ENCODE data around the gene ADAMTS2. TPM values are rescaled to one million over a fixed set of nuclear protein-coding genes. Genes with fewer than 3 reads are reported as not detected.

The ADAMTS2 gene
- total and polyA plus RNA-seq, 2 of the 4 experiments (the other 2 are of a cell fraction) = 19.0 to 58.8 TPM

DNA sequence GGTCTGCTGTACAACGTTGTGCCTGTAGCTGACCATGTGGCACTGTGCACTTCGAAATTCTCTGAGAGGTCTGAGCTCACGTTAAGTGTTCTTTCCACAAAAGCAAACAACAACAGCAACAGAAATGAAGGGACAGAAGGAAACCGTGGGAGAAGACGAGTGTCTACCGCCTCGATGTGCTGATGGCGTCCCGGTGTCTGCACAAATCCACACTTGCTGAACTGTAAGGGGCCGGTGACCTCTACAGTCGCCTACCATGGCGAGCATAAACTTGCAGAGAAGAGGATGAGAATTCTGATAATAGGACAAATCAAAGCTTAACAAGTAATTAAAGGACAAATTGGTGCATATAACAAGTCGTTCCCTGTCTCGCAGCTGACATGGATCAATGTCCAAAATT lies 114.0 kb downstream of the ADAMTS2 start:
- Histone ChIP-seq H4K5ac (ENCODE audit: low read depth, low read length) (no peak overlapping the region), H3K79me1 (ENCODE audit: low read depth in 1 of 2, low read length in 2 of 2) (peaks cover 21 to 59% of the 10 kb centered on the region in 2 experiments), H3K4me3 (ENCODE audit: insufficient read depth, low read depth, low read length) (no peak overlapping the region), H3K36me3 (ENCODE audit: control insufficient read depth, insufficient read depth, low read length) (peaks cover 3% of the 10 kb centered on the region; the same call in 1 of the 2 replicates), H3K27ac (ENCODE audit: insufficient read depth, low read length) (no peak overlapping the region), H4K91ac (ENCODE audit: insufficient read depth, low read depth, low read length) (no peak overlapping the region), H3K4me2 (ENCODE audit: low read depth, low read length) (no peak overlapping the region), H3K9ac (ENCODE audit: low read depth, low read length) (no peak overlapping the region), H3K14ac (replicated peaks; ENCODE audit: low read depth, low read length) (no peak overlapping the region), H3K18ac (ENCODE audit: low read depth, low read length) (no peak overlapping the region), H3K56ac (ENCODE audit: extremely low read depth, insufficient read depth, low read length) (no peak overlapping the region), H2AFZ (replicated peaks; ENCODE audit: low read length, poor library complexity) (no peak overlapping the region), H3K9me1 (ENCODE audit: insufficient read depth, low read length) (peaks cover 5% of the 10 kb centered on the region; the same call in 1 of the 2 replicates), H3K4me1 (ENCODE audit: control insufficient read depth, insufficient read depth, low read length) (peaks cover 19% of the 10 kb centered on the region), H2BK15ac (ENCODE audit: low read depth, low read length) (no peak overlapping the region), H3K23ac (ENCODE audit: low read depth, low read length) (no peak overlapping the region), H2BK20ac (ENCODE audit: low read depth, low read length) (no peak overlapping the region), H2AK5ac (ENCODE audit: low read depth, low read length) (no peak overlapping the region), H2AK9ac (replicated peaks; ENCODE audit: low read depth, low read length, poor library complexity) (no peak overlapping the region), H2BK120ac (ENCODE audit: low read depth, low read length) (no peak overlapping the region), H4K20me1 (ENCODE audit: insufficient read depth, low read length) (peaks cover 13% of the 10 kb centered on the region), H3K4ac (ENCODE audit: low read depth, low read length) (no peak overlapping the region), H3K27me3 (ENCODE audit: control insufficient read depth, insufficient read depth, low read length) (no peaks in the 10 kb centered on the region), H3K9me3 (ENCODE audit: control insufficient read depth, insufficient read depth, low read length) (no peaks in the 10 kb centered on the region), H2BK5ac (ENCODE audit: low read depth, low read length, poor library complexity, severe bottlenecking) (no peak overlapping the region), H4K8ac (ENCODE audit: low read depth in 2 of 2, low read length in 2 of 2) (no peak overlapping the region)
- intact Hi-C loops (cut with micrococcal nuclease) (no loop called here), dilution Hi-C loops (cut with HindIII; ENCODE audit: low sequenced_read_pairs, unreplicated experiment) (no loop called here), in situ Hi-C loops (cut with MboI; ENCODE audit: low sequenced_read_pairs) (no loop called here)
- no TSS peak for BruUV-seq (replicated peaks)
- no peak for DNase-seq
- WGBS, 2 experiments (ENCODE audit: extremely low coverage in 2 of 2, insufficient read length in 1 of 2) = 98% methylated on average over 7 of the region's 14 CpGs; no CpG with 5 or more reads in 1 of the 2 experiments
- CTCF ChIA-PET = no interaction called here
- no peak for ATAC-seq (ENCODE audit: low read depth)
- TF ChIP-seq MAZ (IDR thresholded peaks at IDR 0.05; ENCODE audit: borderline replicate concordance, low read depth, low read length) (no peak), POLR2A (IDR thresholded peaks at IDR 0.05; ENCODE audit: low read depth, low read length) (no peak), MAFK (IDR thresholded peaks at IDR 0.05; ENCODE audit: low read depth, low read length) (no peak), RCOR1 (IDR thresholded peaks at IDR 0.05; ENCODE audit: insufficient replicate concordance, low read length) (no peak), RFX5 (IDR thresholded peaks at IDR 0.05; ENCODE audit: low read depth, low read length) (no peak), BHLHE40 (IDR thresholded peaks at IDR 0.05; ENCODE audit: low read depth, low read length) (no peak), SMC3 (IDR thresholded peaks at IDR 0.05; ENCODE audit: low read depth, low read length) (no peak), FOS (IDR thresholded peaks at IDR 0.05; ENCODE audit: low read depth, low read length) (no peak)
- TF ChIP-seq, protein P1, sequence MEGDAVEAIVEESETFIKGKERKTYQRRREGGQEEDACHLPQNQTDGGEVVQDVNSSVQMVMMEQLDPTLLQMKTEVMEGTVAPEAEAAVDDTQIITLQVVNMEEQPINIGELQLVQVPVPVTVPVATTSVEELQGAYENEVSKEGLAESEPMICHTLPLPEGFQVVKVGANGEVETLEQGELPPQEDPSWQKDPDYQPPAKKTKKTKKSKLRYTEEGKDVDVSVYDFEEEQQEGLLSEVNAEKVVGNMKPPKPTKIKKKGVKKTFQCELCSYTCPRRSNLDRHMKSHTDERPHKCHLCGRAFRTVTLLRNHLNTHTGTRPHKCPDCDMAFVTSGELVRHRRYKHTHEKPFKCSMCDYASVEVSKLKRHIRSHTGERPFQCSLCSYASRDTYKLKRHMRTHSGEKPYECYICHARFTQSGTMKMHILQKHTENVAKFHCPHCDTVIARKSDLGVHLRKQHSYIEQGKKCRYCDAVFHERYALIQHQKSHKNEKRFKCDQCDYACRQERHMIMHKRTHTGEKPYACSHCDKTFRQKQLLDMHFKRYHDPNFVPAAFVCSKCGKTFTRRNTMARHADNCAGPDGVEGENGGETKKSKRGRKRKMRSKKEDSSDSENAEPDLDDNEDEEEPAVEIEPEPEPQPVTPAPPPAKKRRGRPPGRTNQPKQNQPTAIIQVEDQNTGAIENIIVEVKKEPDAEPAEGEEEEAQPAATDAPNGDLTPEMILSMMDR (conservative IDR thresholded peaks at IDR 0.05; ENCODE audit: low read depth, low read length) = no peak
- TF ChIP-seq, protein P2, sequence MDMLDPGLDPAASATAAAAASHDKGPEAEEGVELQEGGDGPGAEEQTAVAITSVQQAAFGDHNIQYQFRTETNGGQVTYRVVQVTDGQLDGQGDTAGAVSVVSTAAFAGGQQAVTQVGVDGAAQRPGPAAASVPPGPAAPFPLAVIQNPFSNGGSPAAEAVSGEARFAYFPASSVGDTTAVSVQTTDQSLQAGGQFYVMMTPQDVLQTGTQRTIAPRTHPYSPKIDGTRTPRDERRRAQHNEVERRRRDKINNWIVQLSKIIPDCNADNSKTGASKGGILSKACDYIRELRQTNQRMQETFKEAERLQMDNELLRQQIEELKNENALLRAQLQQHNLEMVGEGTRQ (IDR thresholded peaks at IDR 0.05; ENCODE audit: low read depth, low read length) = no peak
- POLR2A ChIA-PET (ENCODE audit: unreplicated experiment) = no interaction called here
